H7 (cell line): ENCODE results near the gene PCED1B. TPM values are rescaled to one million over a fixed set of nuclear protein-coding genes. Genes with fewer than 3 reads are reported as not detected.

Experiments used
- DNase-seq: peaks from one replicate; pipeline ENCODE4 v3.0.0; 2012
- H3K27me3 ChIP-seq: 2 replicates; pipeline ENCODE4 v1.6.0; 2011; ENCODE audit warnings: mild to moderate bottlenecking, low read length; ENCODE audit not compliant: control insufficient read depth, insufficient read depth
- H3K36me3 ChIP-seq: replicated peaks from 2 replicates; pipeline ENCODE4 v1.5.1; 2011; ENCODE audit warnings: low read length; ENCODE audit not compliant: control insufficient read depth, insufficient read depth
- H3K4me3 ChIP-seq: 2 replicates; pipeline ENCODE4 v1.5.1; 2011; ENCODE audit warnings: low read depth, mild to moderate bottlenecking, control low read depth, low read length, moderate library complexity; ENCODE audit not compliant: insufficient read depth
- total RNA-seq: library from RNA; depleted of rRNA; stranded (reverse); fragments of >200 nt; shearing (Covaris generic); gene quantifications from 2 replicates; pipeline ENCODE4 v1.2.3, GENCODE V29; 2014; rRNA removed

The PCED1B gene
- total RNA-seq, 1 experiment from 2014 or later: 5.8 TPM

DNA sequence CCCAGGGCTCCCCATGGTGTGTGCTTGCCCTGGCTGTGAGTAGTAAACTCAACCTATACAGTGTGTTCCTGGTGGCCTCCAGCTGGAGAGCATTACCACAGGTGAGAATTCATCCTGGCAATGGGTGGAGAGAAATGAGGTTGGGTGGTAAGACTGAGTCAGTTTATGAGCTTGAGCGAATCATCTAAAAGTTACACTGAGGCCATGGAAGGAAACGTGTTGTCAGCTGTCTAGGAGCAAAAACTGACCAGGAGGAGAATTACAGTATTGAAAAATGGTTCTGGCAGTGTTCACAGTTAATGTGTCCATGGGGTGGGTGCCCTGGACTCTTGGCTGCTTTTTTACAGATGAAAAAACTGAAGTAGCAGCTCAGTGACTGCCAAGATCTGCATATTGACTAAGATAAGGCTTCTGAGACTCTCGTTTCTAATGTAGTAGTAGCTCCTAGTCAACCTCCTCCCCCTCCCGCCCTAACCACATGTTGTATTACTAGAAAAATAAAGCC is 202.3 kb downstream of the PCED1B start:
- Histone ChIP-seq H3K27me3 (no peaks in the 10 kb centered on the region), H3K4me3 (no peak overlapping the region), H3K36me3 (no peaks in the 10 kb centered on the region; the same call in 1 of the 2 replicates)
- no peak for DNase-seq

DNA sequence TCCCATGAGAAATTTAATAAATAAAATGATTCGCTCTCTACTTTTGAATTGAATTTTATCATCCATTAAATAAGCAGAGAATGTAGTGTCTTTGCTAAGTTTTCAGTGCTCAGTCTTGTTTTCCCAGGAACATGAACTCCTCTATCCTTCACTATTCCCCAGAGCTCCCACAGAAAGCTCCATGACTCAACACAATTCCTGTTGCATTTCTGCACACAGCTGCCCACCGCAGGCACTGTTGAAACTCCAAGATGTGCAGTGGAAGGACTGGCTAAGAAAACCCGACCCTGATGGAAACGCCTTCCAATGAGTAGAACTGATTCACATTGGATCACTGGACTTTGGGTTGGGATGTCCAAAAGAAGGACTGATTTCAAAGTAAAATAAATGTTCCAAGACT is 202.8 kb downstream of the PCED1B start:
- Histone ChIP-seq H3K4me3 (no peak overlapping the region), H3K27me3 (no peaks in the 10 kb centered on the region), H3K36me3 (no peaks in the 10 kb centered on the region; the same call in 1 of the 2 replicates)
- no peak for DNase-seq

Other genes with a start within 250 kb of the PCED1B start
- gene AMIGO2, start 338 bp downstream of the PCED1B start, total RNA-seq: 10.3 and 15.3 TPM in 2 replicates